ENCODE results near the gene PRCC.

- TF ChIP-seq POLR2A (IDR thresholded peaks at IDR 0.05), result no peak
- no peak for TF ChIP-seq CTCF (IDR thresholded peaks at IDR 0.05)
Observed at GRCh38 chr1:156752843-156753482, 14.4 kb upstream of the PRCC start.
